ENCODE results near the gene RBM7. TPM values are rescaled to one million over a fixed set of nuclear protein-coding genes. Genes with fewer than 3 reads are reported as not detected.

RBM7 gene
- total and polyA plus RNA-seq, 2 donors (not counting 3 experiments of a cell fraction or from before 2014, with no cell fraction given) = 16.4 to 38.4 TPM

DNA sequence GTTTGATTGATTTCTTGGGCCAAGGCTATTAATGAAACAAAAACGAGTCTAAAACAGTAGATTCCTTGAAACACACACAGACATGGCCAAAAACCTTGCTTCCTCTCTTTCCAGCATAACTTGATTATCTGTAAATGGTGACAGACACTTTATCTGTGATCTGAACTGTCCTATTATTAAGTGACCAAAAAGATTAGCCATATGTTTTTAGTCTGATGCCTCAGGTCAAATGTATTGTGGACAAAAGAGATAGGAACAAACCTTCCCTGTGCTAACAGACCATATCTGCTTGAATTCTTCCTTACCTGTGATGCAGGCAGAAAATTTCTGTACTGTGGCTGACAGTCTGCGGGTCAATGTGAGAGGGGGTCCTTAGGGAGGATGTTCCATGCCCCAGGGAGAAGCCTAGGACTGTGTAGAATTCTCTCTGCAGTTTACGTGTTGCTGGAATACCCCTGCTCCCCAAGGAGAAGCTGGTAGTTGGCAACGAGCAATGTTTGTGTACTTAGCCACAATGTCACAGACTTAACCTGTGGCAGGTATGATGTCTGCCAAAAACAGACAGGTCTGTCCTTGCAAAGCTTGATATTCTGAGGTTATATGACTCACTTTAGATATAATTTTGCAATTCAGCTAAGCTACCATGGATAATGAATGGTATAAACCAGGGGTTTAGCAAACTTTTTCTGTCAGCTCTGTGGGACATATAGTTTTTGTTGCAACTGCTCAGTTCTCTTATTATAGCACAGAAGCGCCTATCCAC lies 31.4 kb upstream of the RBM7 start:
- peaks cover 5% of the 10 kb centered on the region for H3K4me1 ChIP-seq (ENCODE audit: control insufficient read depth, extremely low read depth, insufficient read depth, low read length)
- no peaks in the 10 kb centered on the region for H3K36me3 ChIP-seq (ENCODE audit: control insufficient read depth in 2 of 2, extremely low read depth in 1 of 2, insufficient read depth in 2 of 2, low read length in 2 of 2)
- H3K27me3 ChIP-seq (ENCODE audit: control insufficient read depth in 2 of 2, insufficient read depth in 2 of 2, low read length in 2 of 2) = no peaks in the 10 kb centered on the region
- no peak overlapping the region for H3K4me3 ChIP-seq (replicated peaks in 1 of 3; ENCODE audit: insufficient read depth in 1 of 3, low read depth in 1 of 3, low read length in 3 of 3)
- ChIA-PET CTCF (no interaction called here), POLR2A (no interaction called here)
- FAIRE-seq (no peak), DNase-seq (ENCODE audit: low read depth, low spot score) (no peak)
- dilution Hi-C loops (cut with MboI; ENCODE audit: extremely low pct_ligation_motif_present, low sequenced_read_pairs) = no loop called here
- no TSS peak for BruUV-seq (replicated peaks)
- H3K27ac ChIP-seq (ENCODE audit: insufficient read depth, low read depth, low read length) = no peak overlapping the region
- TF ChIP-seq POLR2A (IDR thresholded peaks at IDR 0.05; ENCODE audit: low read depth, low read length) (no peak), EZH2 (IDR thresholded peaks at IDR 0.05; ENCODE audit: borderline replicate concordance, low read depth, low read length, severe bottlenecking) (no peak), POLR2AphosphoS5 (IDR thresholded peaks at IDR 0.05; ENCODE audit: insufficient read depth, low read depth, low read length) (no peak), FOS (IDR thresholded peaks at IDR 0.05; ENCODE audit: borderline replicate concordance, insufficient read depth, low read length) (no peak), MYC (IDR thresholded peaks at IDR 0.05; ENCODE audit: low read depth, low read length) (no peak), JUN (IDR thresholded peaks at IDR 0.05; ENCODE audit: borderline replicate concordance, insufficient read depth, insufficient read length, low read depth) (no peak), GATA2 (IDR thresholded peaks at IDR 0.05; ENCODE audit: insufficient read depth, insufficient read length, low read depth, low read length) (no peak)
- TF ChIP-seq, protein P1, sequence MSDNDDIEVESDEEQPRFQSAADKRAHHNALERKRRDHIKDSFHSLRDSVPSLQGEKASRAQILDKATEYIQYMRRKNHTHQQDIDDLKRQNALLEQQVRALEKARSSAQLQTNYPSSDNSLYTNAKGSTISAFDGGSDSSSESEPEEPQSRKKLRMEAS (IDR thresholded peaks at IDR 0.05; ENCODE audit: insufficient read depth, insufficient read length) = no peak
- TF ChIP-seq, protein P2, sequence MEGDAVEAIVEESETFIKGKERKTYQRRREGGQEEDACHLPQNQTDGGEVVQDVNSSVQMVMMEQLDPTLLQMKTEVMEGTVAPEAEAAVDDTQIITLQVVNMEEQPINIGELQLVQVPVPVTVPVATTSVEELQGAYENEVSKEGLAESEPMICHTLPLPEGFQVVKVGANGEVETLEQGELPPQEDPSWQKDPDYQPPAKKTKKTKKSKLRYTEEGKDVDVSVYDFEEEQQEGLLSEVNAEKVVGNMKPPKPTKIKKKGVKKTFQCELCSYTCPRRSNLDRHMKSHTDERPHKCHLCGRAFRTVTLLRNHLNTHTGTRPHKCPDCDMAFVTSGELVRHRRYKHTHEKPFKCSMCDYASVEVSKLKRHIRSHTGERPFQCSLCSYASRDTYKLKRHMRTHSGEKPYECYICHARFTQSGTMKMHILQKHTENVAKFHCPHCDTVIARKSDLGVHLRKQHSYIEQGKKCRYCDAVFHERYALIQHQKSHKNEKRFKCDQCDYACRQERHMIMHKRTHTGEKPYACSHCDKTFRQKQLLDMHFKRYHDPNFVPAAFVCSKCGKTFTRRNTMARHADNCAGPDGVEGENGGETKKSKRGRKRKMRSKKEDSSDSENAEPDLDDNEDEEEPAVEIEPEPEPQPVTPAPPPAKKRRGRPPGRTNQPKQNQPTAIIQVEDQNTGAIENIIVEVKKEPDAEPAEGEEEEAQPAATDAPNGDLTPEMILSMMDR (IDR thresholded peaks at IDR 0.05; ENCODE audit: extremely low read depth in 1 of 2, insufficient read depth in 1 of 2, low read depth in 1 of 2, low read length in 2 of 2) = no peak
- H3K9me1 ChIP-seq (replicated peaks; ENCODE audit: control insufficient read depth, extremely low read depth, insufficient read depth, low read length) = no peaks in the 10 kb centered on the region
- H3K9me3 ChIP-seq (replicated peaks; ENCODE audit: control insufficient read depth, insufficient read depth, low read length) = no peaks in the 10 kb centered on the region
- no peaks in the 10 kb centered on the region for H3K79me2 ChIP-seq (ENCODE audit: control insufficient read depth, insufficient read depth, low read length)
- intact Hi-C loops (cut with micrococcal nuclease) = no loop called here
- no peak overlapping the region for H2AFZ ChIP-seq (ENCODE audit: low read depth, low read length)
- H3K4me2 ChIP-seq (ENCODE audit: insufficient read depth, low read length) = no peak overlapping the region
- no peaks in the 10 kb centered on the region for H4K20me1 ChIP-seq (replicated peaks; ENCODE audit: control insufficient read depth, extremely low read depth, insufficient read depth, low read length)
- H3K9ac ChIP-seq (replicated peaks; ENCODE audit: extremely low read depth, insufficient read depth, low read length) = no peak overlapping the region
